Breast epithelium (tissue), 4 donors: ENCODE results near the gene POMT1. TPM values are rescaled to one million over a fixed set of nuclear protein-coding genes. Genes with fewer than 3 reads are reported as not detected.

Experiments
- DNase-seq, 2 donors: peaks; one replicate each; pipeline ENCODE4 v3.0.0-alpha.2; 2019; ENCODE audit warnings: low spot score in 2 of 2
- H3K27ac ChIP-seq, 2 donors: fragments of 200-600 bp; sonication (generic) in 1 of 2; one replicate each; pipeline ENCODE4 v1.5.1; 2016 to 2019; ENCODE audit warnings: mild to moderate bottlenecking in 1 of 2
- H3K27me3 ChIP-seq, 2 donors: fragments of 200-600 bp; sonication (generic) in 1 of 2; one replicate each; pipeline versions ENCODE4 v1.5.1 to v1.6.0; 2017 to 2019; ENCODE audit warnings: control low read depth in 1 of 2, mild to moderate bottlenecking in 1 of 2
- H3K36me3 ChIP-seq: fragments of 200-600 bp; one replicate; pipeline ENCODE4 v1.5.1; 2019
- H3K4me1 ChIP-seq, 2 donors: fragments of 200-600 bp; sonication (generic); one replicate each; pipeline ENCODE4 v1.5.1; 2016 to 2019; ENCODE audit warnings: control low read depth in 1 of 2
- H3K4me3 ChIP-seq, 3 donors: fragments of 200-600 bp; sonication (generic); 1 replicate in 2 of 3; 2 replicates in 1 of 3; pipeline ENCODE4 v1.5.1; 2016 to 2019; ENCODE audit warnings: mild to moderate bottlenecking in 3 of 3, moderate library complexity in 2 of 3
- H3K9me3 ChIP-seq, 2 donors: fragments of 200-600 bp; sonication (generic) in 1 of 2; one replicate each; pipeline ENCODE4 v1.5.1; 2016 to 2019; ENCODE audit warnings: control low read depth in 1 of 2
- CTCF ChIP-seq, 3 donors: fragments of 450-650 bp; IDR thresholded peaks; one replicate each; pipeline ENCODE4 v1.5.1; 2016 to 2017; ENCODE audit warnings: antibody characterized with exemption in 3 of 3, mild to moderate bottlenecking in 3 of 3, moderate library complexity in 3 of 3
- POLR2A ChIP-seq: fragments of 450-650 bp; IDR thresholded peaks from one replicate; pipeline ENCODE4 v1.6.1; 2016; ENCODE audit warnings: antibody characterized with exemption, mild to moderate bottlenecking, moderate library complexity
- POLR2AphosphoS5 ChIP-seq, 3 donors: sonication (generic); formaldehyde crosslinking; IDR thresholded peaks; one replicate each; pipeline ENCODE4 v1.6.1; 2017; ENCODE audit warnings: antibody characterized with exemption in 3 of 3
- intact Hi-C: fragments of 100-400 bp; cut with DNase I; formaldehyde crosslinking; loops from one replicate; pipeline ENCODE4 v1.15.1; 2023; ENCODE audit warnings: low total_unique reads
- total RNA-seq, 3 donors: library from RNA; depleted of rRNA; stranded (reverse); fragments of >200 nt; gene quantifications; one replicate each; pipeline ENCODE4 v1.1.0, GENCODE V29; 2016

The POMT1 gene
- total RNA-seq, 3 donors from 2014 or later, result 26.5 to 45.7 (median 26.6) TPM

DNA sequence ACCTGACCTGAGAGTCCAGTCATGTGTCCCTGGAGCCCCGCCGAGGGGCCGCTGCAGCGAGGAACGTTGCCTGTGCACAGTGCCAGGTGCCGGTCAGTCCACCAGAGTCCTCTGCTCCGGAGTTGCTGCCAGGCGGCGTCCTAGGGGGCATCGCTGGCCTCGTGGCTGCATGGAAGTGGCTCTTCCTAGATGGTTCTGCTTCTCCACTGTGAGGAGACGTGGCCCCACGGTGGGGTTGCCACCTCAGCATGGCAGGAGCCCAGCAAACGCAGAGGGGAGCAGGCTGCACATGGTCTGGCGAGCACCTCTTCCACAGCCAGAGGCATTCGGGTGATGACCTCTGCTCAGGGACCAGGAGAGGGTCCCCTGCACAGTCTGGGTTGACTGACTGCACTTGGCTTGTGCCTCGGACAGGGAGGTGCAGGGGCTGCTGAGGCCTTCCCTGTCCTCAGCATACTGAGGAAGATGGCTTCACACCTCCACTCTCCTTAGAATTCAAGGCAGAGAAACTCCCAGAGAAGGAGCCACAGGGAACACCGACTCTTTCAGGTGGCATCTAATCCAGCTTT, 25.9 kb upstream of the POMT1 start:
- no peaks in the 10 kb centered on the region for H3K27me3 ChIP-seq
- intact Hi-C loops, result loop anchor here (10.0 kb wide), 1 partner anchor 82 kb away; the partner anchor contains the start of gene PRRC2B
- DNase-seq, result no peak
- H3K9me3 ChIP-seq, result no peaks in the 10 kb centered on the region
- H3K4me1 ChIP-seq, result peaks cover 0 to 2% of the 10 kb centered on the region in 2 donors
- peak overlapping the region; percentile 5 to 43 for H3K27ac ChIP-seq
- H3K36me3 ChIP-seq, result peaks cover 9% of the 10 kb centered on the region
- TF ChIP-seq POLR2A (no peak), CTCF (IDR thresholded peaks at IDR 0.05) (no peak), POLR2AphosphoS5 (IDR thresholded peaks at IDR 0.05) (no peak)
- H3K4me3 ChIP-seq, result no peak overlapping the region

GRCh38 chr9:131477367-131477766, 25.4 kb upstream of the POMT1 start:
- Histone ChIP-seq H3K27ac (peak overlapping the region; percentile 42 to 43), H3K36me3 (peaks cover 9% of the 10 kb centered on the region), H3K27me3 (no peaks in the 10 kb centered on the region), H3K4me3 (no peak overlapping the region), H3K9me3 (no peaks in the 10 kb centered on the region), H3K4me1 (peaks cover 0 to 2% of the 10 kb centered on the region in 2 donors)
- DNase-seq, result no peak
- TF ChIP-seq POLR2A (no peak), POLR2AphosphoS5 (IDR thresholded peaks at IDR 0.05) (no peak), CTCF (IDR thresholded peaks at IDR 0.05) (no peak)
- intact Hi-C loops, result loop anchor here (10.0 kb wide), 1 partner anchor 83 kb away; the partner anchor contains the start of gene PRRC2B

DNA sequence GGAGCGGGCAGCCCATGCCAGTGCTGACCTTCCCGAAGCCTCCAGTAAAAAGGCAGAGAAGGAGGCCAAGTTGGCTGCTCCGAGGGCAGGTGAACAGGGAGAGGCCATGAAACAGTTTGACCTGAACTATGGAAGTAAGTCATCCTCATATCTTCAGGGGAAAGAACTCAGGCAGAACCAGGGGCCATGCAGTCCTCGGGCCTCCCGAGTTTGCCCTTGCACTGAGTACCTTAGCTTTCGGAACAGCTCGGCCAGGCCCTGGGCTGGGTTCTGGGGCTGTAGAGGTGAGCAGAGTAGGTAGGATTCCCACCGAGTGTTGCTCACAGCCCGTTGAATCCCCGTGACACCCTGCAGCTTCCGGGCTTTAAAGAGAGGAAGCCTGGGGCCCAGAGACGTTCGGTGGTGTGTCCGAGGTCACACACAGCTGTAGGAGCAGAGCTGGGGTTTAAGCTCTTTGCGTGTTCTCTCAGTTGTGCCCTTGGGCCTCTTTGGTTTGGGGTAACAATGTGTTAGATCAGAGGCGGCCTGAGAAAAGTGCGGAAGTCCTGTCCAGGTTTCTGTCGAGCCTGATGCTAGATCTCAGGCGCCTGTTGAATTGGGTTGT, 24.8 kb upstream of the POMT1 start:
- Histone ChIP-seq H3K27me3 (no peaks in the 10 kb centered on the region), H3K36me3 (peaks cover 9% of the 10 kb centered on the region)
- DNase-seq, result no peak

GRCh38 chr9:131478421-131478868, 24.3 kb upstream of the POMT1 start:
- Histone ChIP-seq H3K27me3 (no peaks in the 10 kb centered on the region), H3K36me3 (peaks cover 9% of the 10 kb centered on the region), H3K4me1 (peaks cover 2 to 6% of the 10 kb centered on the region in 2 donors), H3K4me3 (no peak overlapping the region), H3K9me3 (no peaks in the 10 kb centered on the region), H3K27ac (peak overlapping the region; percentile 7 to 42)
- DNase-seq, result no peak
- intact Hi-C loops, result loop anchor here (10.0 kb wide), 1 partner anchor 84 kb away; the partner anchor contains the start of gene PRRC2B
- TF ChIP-seq POLR2A, result no peak
- TF ChIP-seq CTCF (IDR thresholded peaks at IDR 0.05), result peak; percentile 21 to 52 (median 44)
- TF ChIP-seq POLR2AphosphoS5 (IDR thresholded peaks at IDR 0.05), result no peak

More for the DNA sequence above, 24.8 kb upstream of the POMT1 start:
- H3K27ac ChIP-seq, result peak overlapping the region; percentile 42 to 43
- intact Hi-C loops, result loop anchor here (10.0 kb wide), 1 partner anchor 83 kb away; the partner anchor contains the start of gene PRRC2B
- no peak overlapping the region for H3K4me3 ChIP-seq
- no peaks in the 10 kb centered on the region for H3K9me3 ChIP-seq
- TF ChIP-seq CTCF (IDR thresholded peaks at IDR 0.05) (no peak), POLR2AphosphoS5 (IDR thresholded peaks at IDR 0.05) (no peak), POLR2A (no peak)
- H3K4me1 ChIP-seq, result peaks cover 2 to 5% of the 10 kb centered on the region in 2 donors

- intact Hi-C loops, result loop anchor here (10.0 kb wide), 1 partner anchor 84 kb away; the partner anchor contains the start of gene PRRC2B
- peaks cover 2 to 10% of the 10 kb centered on the region in 2 donors for H3K4me1 ChIP-seq
- H3K27ac ChIP-seq, result peak overlapping the region in 1 of 2 donors; percentile 42
- peaks cover 12% of the 10 kb centered on the region for H3K36me3 ChIP-seq
- H3K9me3 ChIP-seq, result no peaks in the 10 kb centered on the region
- H3K4me3 ChIP-seq, result no peak overlapping the region
- DNase-seq, result no peak
- no peak for TF ChIP-seq POLR2AphosphoS5 (IDR thresholded peaks at IDR 0.05)
- no peak for TF ChIP-seq CTCF (IDR thresholded peaks at IDR 0.05)
- TF ChIP-seq POLR2A, result no peak
- H3K27me3 ChIP-seq, result no peaks in the 10 kb centered on the region
Observed at GRCh38 chr9:131478911-131479310, 23.8 kb upstream of the POMT1 start.
